Endodermal cell (in vitro differentiated cells): ENCODE data around the gene BIRC5. TPM values are rescaled to one million over a fixed set of nuclear protein-coding genes. Genes with fewer than 3 reads are reported as not detected.

Source experiments
- DNase-seq: peaks from one replicate; pipeline ENCODE4 v3.0.0-alpha.2; 2017
- H3K27ac ChIP-seq: 2 replicates; pipeline ENCODE4 v1.5.1; 2013; ENCODE audit warnings: mild to moderate bottlenecking, low read depth, low read length, moderate library complexity
- H3K27me3 ChIP-seq: 2 replicates; pipeline ENCODE4 v1.6.1; 2013; ENCODE audit warnings: mild to moderate bottlenecking, low read length, moderate library complexity; ENCODE audit not compliant: insufficient read depth, control insufficient read depth, poor library complexity, severe bottlenecking
- H3K36me3 ChIP-seq: 2 replicates; pipeline ENCODE4 v1.7.0; 2013; ENCODE audit warnings: mild to moderate bottlenecking, low read length, moderate library complexity; ENCODE audit not compliant: control insufficient read depth, insufficient read depth
- H3K4me1 ChIP-seq: one replicate; pipeline ENCODE4 v1.7.0; 2013; ENCODE audit warnings: low read length; ENCODE audit not compliant: control insufficient read depth, insufficient read depth
- H3K4me3 ChIP-seq: 2 replicates; pipeline ENCODE4 v1.5.1; 2013; ENCODE audit warnings: mild to moderate bottlenecking, low read length, moderate library complexity
- H3K9ac ChIP-seq: 2 replicates; pipeline ENCODE4 v1.6.1; 2013; ENCODE audit warnings: mild to moderate bottlenecking, low read length, moderate library complexity; ENCODE audit not compliant: poor library complexity, severe bottlenecking; ENCODE audit errors: extremely low read depth
- H3K9me3 ChIP-seq: 2 replicates; pipeline ENCODE4 v1.6.1; 2013; ENCODE audit warnings: mild to moderate bottlenecking, low read length, moderate library complexity; ENCODE audit not compliant: control insufficient read depth
- H3K27ac Mint-ChIP-seq: 2 replicates; pipeline ENCODE4 v1.8.0; 2020; ENCODE audit warnings: mixed read lengths
- H3K27me3 Mint-ChIP-seq: 2 replicates; pipeline ENCODE4 v1.8.0; 2021; ENCODE audit warnings: mild to moderate bottlenecking, mixed read lengths; ENCODE audit not compliant: insufficient read depth
- H3K36me3 Mint-ChIP-seq: 2 replicates; pipeline ENCODE4 v1.8.0; 2020; ENCODE audit warnings: low read depth, mixed read lengths
- H3K4me1 Mint-ChIP-seq: 2 replicates; pipeline ENCODE4 v1.8.0; 2020; ENCODE audit warnings: mixed read lengths
- H3K4me3 Mint-ChIP-seq: 2 replicates; pipeline ENCODE4 v1.8.0; 2020; ENCODE audit warnings: mild to moderate bottlenecking, moderate library complexity, mixed read lengths
- H3K9me3 Mint-ChIP-seq: 2 replicates; pipeline ENCODE4 v1.8.0; 2020; ENCODE audit warnings: mild to moderate bottlenecking, mixed read lengths
- WGBS, 2 experiments: methylation state at CpG; one replicate each; pipeline versions ENCODE4 v1.1.5 to v1.1.7; 2013; ENCODE audit warnings: missing lambda C conversion rate in 2 of 2, mixed read lengths in 1 of 2; ENCODE audit not compliant: insufficient coverage in 1 of 2, insufficient read length in 1 of 2; 5-methylcytosine and 5-hydroxymethylcytosine counted together
- total RNA-seq, 2 donors: library from RNA; stranded (reverse); fragmentation: NEBNext Ultra II Directional in 1 of 2; extraction: Animal tissue kit (Norgen Biotek cat#: 25700) in 1 of 2; gene quantifications; 2 replicates in 1 of 2; 3 replicates in 1 of 2; pipeline ENCODE4 v1.2.1, GENCODE V29; 2021
- TF ChIP-seq, protein P1 (sequence below): fragments of 200-600 bp; sonication (generic); conservative IDR thresholded peaks from 2 replicates; pipeline ENCODE4 v1.5.0; 2021; ENCODE audit warnings: antibody characterized with exemption, mild to moderate bottlenecking

Gene BIRC5
- total RNA-seq, 2 donors from 2014 or later = 59.7 to 89.6 TPM

DNA sequence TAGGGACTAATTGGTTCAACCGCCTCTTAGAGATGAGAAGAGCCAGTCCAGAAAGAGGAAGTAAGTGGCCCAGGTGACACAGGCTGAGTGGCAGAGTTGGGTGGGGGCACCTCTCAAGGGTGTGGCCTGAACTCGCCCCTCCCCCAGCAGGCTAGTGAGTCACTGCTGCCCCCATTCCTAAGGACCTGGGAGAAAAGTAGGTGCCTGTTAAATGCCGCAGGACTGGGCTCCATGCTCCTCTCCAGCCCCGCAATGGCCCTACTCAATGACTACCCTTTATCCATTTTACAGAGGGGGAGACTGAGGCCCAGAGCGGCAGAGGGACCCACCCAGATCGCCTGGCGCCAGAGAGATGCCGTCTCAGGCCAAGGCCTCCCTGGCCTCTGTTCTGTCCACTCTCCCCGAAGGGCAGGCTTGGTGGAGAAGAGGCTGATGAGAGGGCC, 25.5 kb downstream of the BIRC5 start:
- H3K9me3 Mint-ChIP-seq = peaks cover 2% of the 10 kb centered on the region

DNA sequence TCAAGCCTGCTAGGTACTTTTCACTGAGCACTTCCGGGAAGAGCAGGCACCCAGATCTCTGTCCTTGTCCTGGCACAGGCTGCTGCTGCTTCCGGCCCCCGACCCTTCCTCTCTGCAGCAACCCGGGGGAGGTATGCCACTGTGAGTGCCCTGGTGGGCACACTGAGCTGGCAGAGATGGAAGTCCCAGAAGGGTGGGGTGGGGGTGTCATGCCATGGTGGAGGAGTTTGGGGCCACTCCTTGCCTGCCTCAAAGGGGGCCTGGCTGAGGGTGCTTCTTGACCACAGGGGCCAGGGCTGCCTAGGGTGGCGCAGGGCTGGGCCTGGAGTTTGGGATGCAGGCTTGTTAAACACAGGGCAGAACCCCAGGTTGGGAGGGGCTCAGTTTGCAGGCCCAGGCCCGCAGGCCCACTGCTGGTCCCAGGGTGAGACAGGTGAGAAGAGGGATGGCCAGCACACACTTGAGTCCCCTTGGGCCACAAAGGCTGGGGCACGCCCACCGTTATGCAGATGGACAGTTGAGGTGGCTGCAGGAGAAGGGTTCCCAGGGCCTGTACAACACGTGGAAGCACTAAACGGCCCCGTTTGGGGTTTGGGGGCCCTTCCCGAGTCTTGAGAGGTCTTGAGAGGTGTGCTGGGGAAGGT, 26.1 kb downstream of the BIRC5 start:
- no peaks in the 10 kb centered on the region for H3K4me1 Mint-ChIP-seq
- TF ChIP-seq, protein P1, sequence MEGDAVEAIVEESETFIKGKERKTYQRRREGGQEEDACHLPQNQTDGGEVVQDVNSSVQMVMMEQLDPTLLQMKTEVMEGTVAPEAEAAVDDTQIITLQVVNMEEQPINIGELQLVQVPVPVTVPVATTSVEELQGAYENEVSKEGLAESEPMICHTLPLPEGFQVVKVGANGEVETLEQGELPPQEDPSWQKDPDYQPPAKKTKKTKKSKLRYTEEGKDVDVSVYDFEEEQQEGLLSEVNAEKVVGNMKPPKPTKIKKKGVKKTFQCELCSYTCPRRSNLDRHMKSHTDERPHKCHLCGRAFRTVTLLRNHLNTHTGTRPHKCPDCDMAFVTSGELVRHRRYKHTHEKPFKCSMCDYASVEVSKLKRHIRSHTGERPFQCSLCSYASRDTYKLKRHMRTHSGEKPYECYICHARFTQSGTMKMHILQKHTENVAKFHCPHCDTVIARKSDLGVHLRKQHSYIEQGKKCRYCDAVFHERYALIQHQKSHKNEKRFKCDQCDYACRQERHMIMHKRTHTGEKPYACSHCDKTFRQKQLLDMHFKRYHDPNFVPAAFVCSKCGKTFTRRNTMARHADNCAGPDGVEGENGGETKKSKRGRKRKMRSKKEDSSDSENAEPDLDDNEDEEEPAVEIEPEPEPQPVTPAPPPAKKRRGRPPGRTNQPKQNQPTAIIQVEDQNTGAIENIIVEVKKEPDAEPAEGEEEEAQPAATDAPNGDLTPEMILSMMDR = no peak

More for the DNA sequence above, 25.5 kb downstream of the BIRC5 start:
- TF ChIP-seq, protein P1 = no peak
- no peaks in the 10 kb centered on the region for H3K4me1 ChIP-seq
- H3K36me3 Mint-ChIP-seq = no peaks in the 10 kb centered on the region
- H3K9ac ChIP-seq = no peak overlapping the region
- no peak overlapping the region for H3K4me3 ChIP-seq
- H3K4me1 Mint-ChIP-seq = no peaks in the 10 kb centered on the region
- H3K9me3 ChIP-seq = no peaks in the 10 kb centered on the region
- no peak overlapping the region for H3K4me3 Mint-ChIP-seq
- no peaks in the 10 kb centered on the region for H3K36me3 ChIP-seq
- H3K27ac Mint-ChIP-seq = no peak overlapping the region
- 94% methylated on average over 8 to 9 of the region's 9 CpGs for WGBS, 2 experiments
- DNase-seq = peak; percentile 59
- no peak overlapping the region for H3K27ac ChIP-seq
- H3K27me3 ChIP-seq = no peaks in the 10 kb centered on the region
- no peaks in the 10 kb centered on the region for H3K27me3 Mint-ChIP-seq

DNA sequence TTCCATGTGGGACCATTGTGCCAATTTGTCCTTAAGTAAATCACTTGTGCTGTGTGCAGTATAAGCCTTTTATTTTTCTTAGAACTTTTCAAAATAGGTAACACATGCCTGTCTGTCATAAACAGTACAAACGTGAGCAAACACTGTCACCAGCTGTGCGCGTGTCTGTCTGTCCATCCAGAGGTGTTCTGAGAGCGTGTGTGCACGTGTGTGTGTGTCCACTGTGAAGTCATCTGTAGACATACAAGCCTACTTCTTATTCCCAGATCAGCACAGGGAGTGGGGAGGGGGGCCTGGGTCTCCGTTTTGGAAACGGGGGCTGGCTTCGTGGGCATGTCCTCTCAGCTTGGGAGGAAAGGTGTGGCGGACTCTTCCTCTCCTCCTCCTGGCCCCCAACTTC, 26.8 kb downstream of the BIRC5 start:
- WGBS, 2 experiments = 89 to 100% methylated on average over 5 to 9 of the region's 9 CpGs
- Histone ChIP-seq H3K9ac (no peak overlapping the region), H3K27me3 (no peaks in the 10 kb centered on the region), H3K4me3 (no peak overlapping the region), H3K36me3 (no peaks in the 10 kb centered on the region), H3K9me3 (peaks cover 8% of the 10 kb centered on the region), H3K27ac (no peak overlapping the region), H3K4me1 (no peaks in the 10 kb centered on the region)
- TF ChIP-seq, protein P1 = no peak
- Mint-ChIP-seq H3K9me3 (peaks cover 9% of the 10 kb centered on the region), H3K27ac (no peak overlapping the region), H3K4me1 (no peaks in the 10 kb centered on the region), H3K36me3 (peaks cover 2% of the 10 kb centered on the region), H3K4me3 (no peak overlapping the region), H3K27me3 (no peaks in the 10 kb centered on the region)
- no peak for DNase-seq

More for the DNA sequence above, 26.1 kb downstream of the BIRC5 start:
- no peak overlapping the region for H3K4me3 Mint-ChIP-seq
- no peaks in the 10 kb centered on the region for H3K27me3 Mint-ChIP-seq
- no peak overlapping the region for H3K9ac ChIP-seq
- no peaks in the 10 kb centered on the region for H3K36me3 Mint-ChIP-seq
- no peak overlapping the region for H3K27ac ChIP-seq
- no peaks in the 10 kb centered on the region for H3K36me3 ChIP-seq
- peaks cover 2% of the 10 kb centered on the region for H3K9me3 ChIP-seq
- H3K4me3 ChIP-seq = no peak overlapping the region
- H3K27me3 ChIP-seq = no peaks in the 10 kb centered on the region
- peak; percentile 49 for DNase-seq
- 79 to 81% methylated on average over 5 to 12 of the region's 12 CpGs for WGBS, 2 experiments
- peaks cover 5% of the 10 kb centered on the region for H3K9me3 Mint-ChIP-seq
- H3K4me1 ChIP-seq = no peaks in the 10 kb centered on the region
- H3K27ac Mint-ChIP-seq = no peak overlapping the region
